SK-N-SH (cell line): Measurements from ENCODE around the gene CRYZL1.

Experiments
- CTCF ChIP-seq: fragments of 200-600 bp; sonication (generic); IDR thresholded peaks from 2 replicates; pipeline ENCODE4 v1.6.1; 2017; ENCODE audit warnings: antibody characterized with exemption, mild to moderate bottlenecking, moderate library complexity
- MAX ChIP-seq: IDR thresholded peaks from 2 replicates; pipeline ENCODE4 v1.4.0; 2012; ENCODE audit warnings: low read depth
- MEF2A ChIP-seq: IDR thresholded peaks from 2 replicates; pipeline ENCODE4 v1.4.0; 2012; ENCODE audit warnings: low read depth, borderline replicate concordance
- POLR2AphosphoS5 ChIP-seq: IDR thresholded peaks from 2 replicates; pipeline ENCODE4 v1.6.1; 2012; ENCODE audit warnings: low read depth, low read length
- USF2 ChIP-seq: fragments of 150-350 bp; IDR thresholded peaks from 2 replicates; pipeline ENCODE4 v1.6.1; 2017; ENCODE audit warnings: antibody characterized with exemption, low read length, low read depth, borderline replicate concordance

GRCh38 chr21:33567914-33568313 is 73.6 kb downstream of the CRYZL1 start:
- TF ChIP-seq POLR2AphosphoS5 (no peak), MAX (no peak), USF2 (no peak), MEF2A (no peak), CTCF (no peak)
